Renal cortex interstitium (tissue), 15 donors: ENCODE measurements around the gene TAPBP. TPM values are rescaled to one million over a fixed set of nuclear protein-coding genes. Genes with fewer than 3 reads are reported as not detected.
"Not testable (repeated sequence)": the region's sequence is repeated elsewhere in the genome, so short reads cannot be mapped to it uniquely, and the experiment has no call there.

ENCODE experiments used
- DNase-seq, 11 donors: peaks; one replicate each; pipeline ENCODE4 v3.0.0-alpha.2; 2013; ENCODE audit warnings: low read depth in 9 of 11, low spot score in 4 of 11; ENCODE audit errors: extremely low read depth in 1 of 11
- long read RNA-seq, 16 experiments: transcript quantifications; one replicate each; lab custom pipeline, GENCODE V29; 2026
- polyA plus RNA-seq, 3 donors: library from polyadenylated mRNA; unstranded; fragments of 120-200 nt; gene quantifications; one replicate each; pipeline ENCODE4 v1.2.1, GENCODE V29; 2013; ENCODE audit not compliant: insufficient read length in 3 of 3

TAPBP gene
- 10 to 100 TPM; 33.7 to 47.7 (median 34.5) TPM for polyA plus RNA-seq
- long read RNA-seq, donor 1, transcript TAPBP-234 (8 exons, 3,759 nt), result major isoform, 5 of 12 reads
- long read RNA-seq, donor 1, partial matches to known transcripts, result 0 of 12 reads
- long read RNA-seq, donor 1, other reads (novel, unspliced or antisense), result 0 of 12 reads
- long read RNA-seq, donor 2, partial matches to known transcripts, result 7 of 13 reads
- long read RNA-seq, donor 2, other reads (novel, unspliced or antisense), result 0 of 13 reads
- long read RNA-seq, donor 3, transcript TAPBP-235 (5 exons, 1,239 nt), result minor isoform, 7 of 29 reads
- long read RNA-seq, donor 3, transcript TAPBP-234 (8 exons, 3,759 nt), result major isoform, 8 of 29 reads
- long read RNA-seq, donor 3, partial matches to known transcripts, result 14 of 29 reads
- long read RNA-seq, donor 3, other reads (novel, unspliced or antisense), result 0 of 29 reads
- long read RNA-seq, donor 4, transcript TAPBP-234 (8 exons, 3,759 nt), result major isoform, 5 of 12 reads
- long read RNA-seq, donor 4, partial matches to known transcripts, result 5 of 12 reads
- long read RNA-seq, donor 4, other reads (novel, unspliced or antisense), result 0 of 12 reads
- long read RNA-seq, donor 5, result 0 reads
- long read RNA-seq, donor 6, transcript TAPBP-235 (5 exons, 1,239 nt), result major isoform, 8 of 29 reads
- long read RNA-seq, donor 6, transcript TAPBP-240 (4 exons, 2,202 nt), result minor isoform, 6 of 29 reads
- long read RNA-seq, donor 6, partial matches to known transcripts, result 11 of 29 reads
- long read RNA-seq, donor 6, other reads (novel, unspliced or antisense), result 0 of 29 reads
- long read RNA-seq, donor 7, partial matches to known transcripts, result 0 of 3 reads
- long read RNA-seq, donor 7, other reads (novel, unspliced or antisense), result 0 of 3 reads
- long read RNA-seq, donor 8, result 0 reads
- long read RNA-seq, donor 9, transcript TAPBP-234 (8 exons, 3,759 nt), result major isoform, 5 of 14 reads
- long read RNA-seq, donor 9, partial matches to known transcripts, result 5 of 14 reads
- long read RNA-seq, donor 9, other reads (novel, unspliced or antisense), result 0 of 14 reads
- long read RNA-seq, donor 10, partial matches to known transcripts, result 7 of 8 reads
- long read RNA-seq, donor 10, other reads (novel, unspliced or antisense), result 0 of 8 reads
- long read RNA-seq, donor 11, transcript TAPBP-234 (8 exons, 3,759 nt), result major isoform, 5 of 11 reads
- long read RNA-seq, donor 11, transcript TAPBP-235 (5 exons, 1,239 nt), result major isoform, 5 of 11 reads
- long read RNA-seq, donor 11, partial matches to known transcripts, result 0 of 11 reads
- long read RNA-seq, donor 11, other reads (novel, unspliced or antisense), result 0 of 11 reads
- long read RNA-seq, donor 12, transcript TAPBP-240 (4 exons, 2,202 nt), result major isoform, 5 of 30 reads
- long read RNA-seq, donor 12, partial matches to known transcripts, result 20 of 30 reads
- long read RNA-seq, donor 12, other reads (novel, unspliced or antisense), result 0 of 30 reads
- long read RNA-seq, donor 13, result 0 reads
- long read RNA-seq, donor 14, partial matches to known transcripts, result 0 of 5 reads
- long read RNA-seq, donor 14, other reads (novel, unspliced or antisense), result 0 of 5 reads
- long read RNA-seq, donor 15, partial matches to known transcripts, result 0 of 5 reads
- long read RNA-seq, donor 15, other reads (novel, unspliced or antisense), result 0 of 5 reads
- long read RNA-seq, donor 16, transcript TAPBP-234 (8 exons, 3,759 nt), result major isoform, 16 of 34 reads
- long read RNA-seq, donor 16, transcript TAPBP-235 (5 exons, 1,239 nt), result minor isoform, 6 of 34 reads
- long read RNA-seq, donor 16, partial matches to known transcripts, result 8 of 34 reads
- long read RNA-seq, donor 16, other reads (novel, unspliced or antisense), result 0 of 34 reads

DNA sequence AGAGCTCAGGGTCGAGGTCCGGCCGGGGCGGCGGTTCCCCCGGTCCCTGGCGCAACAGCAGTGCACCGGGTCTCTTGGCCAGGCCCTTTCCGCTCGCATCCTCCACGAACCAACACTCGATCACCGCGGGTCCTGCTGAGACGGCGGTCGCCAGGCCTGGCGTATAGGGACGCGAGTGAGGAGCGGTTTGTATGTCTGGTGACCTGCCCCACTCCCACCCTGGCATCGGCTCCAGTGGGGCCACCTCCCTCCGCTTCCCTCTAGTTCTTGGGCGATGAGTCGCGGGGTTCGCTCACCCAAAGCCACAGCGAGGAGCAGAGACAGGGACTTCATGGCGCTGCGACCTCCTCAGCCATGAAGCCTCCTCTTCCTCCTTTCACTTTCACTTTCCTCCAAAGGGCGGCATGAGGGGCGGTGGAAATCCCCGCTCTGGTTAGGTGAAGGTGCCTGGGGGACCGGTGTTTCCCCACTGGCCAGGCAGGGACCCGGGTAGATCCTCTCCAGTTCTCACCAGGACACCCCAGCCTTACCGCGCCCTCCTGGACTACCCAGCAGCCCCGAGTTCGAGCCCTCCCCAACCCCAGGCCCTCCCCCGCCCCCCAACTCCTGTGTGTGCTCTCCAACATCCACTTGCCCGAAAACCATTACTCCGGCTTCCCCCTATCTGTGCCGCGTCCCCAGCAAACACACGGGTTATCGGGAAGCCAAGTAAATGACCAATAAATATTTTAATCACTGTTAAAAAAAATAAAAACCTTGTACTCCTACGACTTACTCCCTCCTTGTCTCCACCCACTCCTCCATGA is at the start of gene TAPBP:
TAPBP (minus strand) TSS at position 370 of the 806 bp plus-strand sequence; CDS start at position 333, 37 bp downstream.
- DNase-seq, result peak in 2 of 11 donors; percentile 53 to 56

DNA sequence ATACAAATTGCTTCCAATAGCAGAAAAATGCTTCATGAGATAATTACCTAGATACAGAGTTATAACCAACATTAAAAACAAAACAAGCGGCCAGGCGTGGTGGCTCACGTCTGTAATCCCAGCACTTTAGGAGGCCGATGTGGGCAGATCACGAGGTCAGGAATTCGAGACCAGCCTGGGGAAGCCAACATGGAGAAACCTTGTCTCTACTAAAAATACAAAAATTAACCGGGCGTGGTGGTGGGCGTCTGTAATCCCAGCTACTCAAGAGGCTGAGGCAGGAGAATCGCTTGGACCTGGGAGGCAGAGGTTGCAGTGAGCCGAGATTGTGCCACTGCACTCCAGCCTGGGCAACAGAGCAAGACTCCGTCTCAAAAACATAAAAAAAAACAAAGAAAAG is 49.6 kb upstream of the TAPBP start:
- not testable (repeated sequence) for DNase-seq

DNA sequence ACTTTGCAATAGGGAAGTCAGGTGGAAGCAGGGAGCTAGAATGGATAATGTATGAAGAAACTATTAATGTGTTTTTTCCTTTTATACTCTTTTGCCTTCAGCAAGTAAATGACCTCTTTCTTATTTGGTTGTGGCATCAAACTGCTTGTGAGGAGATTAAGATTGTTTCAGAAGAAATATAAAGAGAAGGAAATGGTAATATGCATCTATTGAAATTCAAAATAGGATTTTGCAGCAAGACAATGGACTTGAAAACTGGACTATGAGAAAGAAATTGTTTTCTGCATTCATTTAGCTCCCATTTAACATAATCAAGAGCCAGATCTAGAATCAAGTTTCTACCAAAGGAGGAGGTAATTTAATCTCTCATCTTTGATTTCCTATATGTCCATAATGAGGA is 45.5 kb upstream of the TAPBP start:
- no peak for DNase-seq

DNA sequence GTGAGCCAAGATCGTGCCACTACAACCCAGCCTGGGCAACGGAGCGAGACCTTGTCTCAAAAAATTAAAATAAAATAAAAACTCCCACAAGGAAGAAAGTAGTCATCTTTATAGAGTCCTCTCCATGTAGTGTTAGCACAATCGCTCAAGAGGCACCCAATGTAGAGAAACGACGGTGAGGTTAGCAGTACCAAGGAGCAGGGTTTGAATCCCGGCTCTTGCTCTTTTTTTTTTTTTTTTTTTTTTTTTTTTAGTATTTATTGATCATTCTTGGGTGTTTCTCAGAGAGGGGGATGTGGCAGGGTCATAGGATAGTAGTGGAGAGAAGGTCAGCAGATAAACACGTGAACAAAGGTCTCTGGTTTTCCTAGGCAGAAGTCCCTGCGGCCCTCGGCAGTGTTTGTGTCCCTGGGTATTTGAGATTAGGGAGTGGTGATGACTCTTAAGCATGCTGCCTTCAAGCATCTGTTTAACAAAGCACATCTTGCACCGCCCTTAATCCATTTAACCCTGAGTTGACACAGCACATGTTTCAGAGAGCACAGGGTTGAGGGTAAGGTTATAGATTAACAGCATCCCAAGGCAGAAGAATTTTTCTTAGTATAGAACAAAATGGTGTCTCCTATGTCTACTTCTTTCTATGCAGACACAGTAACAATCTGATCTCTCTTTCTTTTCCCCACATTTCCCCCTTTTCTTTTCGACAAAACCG is 43.4 kb upstream of the TAPBP start:
- DNase-seq, result not testable (repeated sequence)

DNA sequence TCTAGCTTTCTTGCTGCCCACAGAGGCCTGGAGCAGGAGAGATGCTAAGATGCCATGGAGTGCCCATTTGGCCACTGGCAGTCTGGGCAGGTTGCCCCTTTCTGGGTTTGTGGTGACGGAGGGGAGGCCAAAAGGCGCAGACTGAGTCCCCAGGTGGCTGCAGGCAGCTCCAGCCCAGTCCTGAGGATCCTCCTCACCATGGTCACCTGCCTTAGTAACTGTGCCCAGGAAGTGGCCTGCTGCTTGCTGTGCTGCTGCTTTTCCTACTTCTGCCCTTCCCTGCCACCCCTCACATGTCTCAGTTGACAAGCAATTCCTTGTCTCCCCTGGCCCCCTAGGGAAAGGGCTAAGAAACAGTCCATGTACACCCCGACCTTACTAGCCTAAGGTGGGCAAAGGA is 42.4 kb upstream of the TAPBP start:
- DNase-seq, result no peak

DNA sequence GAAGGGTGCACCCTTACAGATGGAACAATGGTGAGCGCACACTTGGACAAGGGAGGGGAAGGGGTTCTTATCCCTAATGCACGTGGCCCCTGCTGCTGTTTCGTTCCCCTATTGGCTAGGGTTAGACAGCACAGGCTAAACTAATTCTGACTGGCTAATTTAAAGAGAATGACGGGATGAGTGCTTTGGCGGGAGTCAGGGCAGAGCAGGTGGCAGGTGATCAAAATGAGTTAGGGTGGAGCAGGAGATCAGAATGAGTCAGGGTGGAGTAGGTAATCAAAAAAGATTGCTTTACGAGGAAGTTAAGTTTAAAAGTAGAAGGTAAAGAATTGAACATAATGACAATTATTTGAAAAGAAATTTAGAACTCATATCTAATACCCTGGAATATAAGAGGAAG is 42.0 kb upstream of the TAPBP start:
- DNase-seq, result not testable (repeated sequence)

DNA sequence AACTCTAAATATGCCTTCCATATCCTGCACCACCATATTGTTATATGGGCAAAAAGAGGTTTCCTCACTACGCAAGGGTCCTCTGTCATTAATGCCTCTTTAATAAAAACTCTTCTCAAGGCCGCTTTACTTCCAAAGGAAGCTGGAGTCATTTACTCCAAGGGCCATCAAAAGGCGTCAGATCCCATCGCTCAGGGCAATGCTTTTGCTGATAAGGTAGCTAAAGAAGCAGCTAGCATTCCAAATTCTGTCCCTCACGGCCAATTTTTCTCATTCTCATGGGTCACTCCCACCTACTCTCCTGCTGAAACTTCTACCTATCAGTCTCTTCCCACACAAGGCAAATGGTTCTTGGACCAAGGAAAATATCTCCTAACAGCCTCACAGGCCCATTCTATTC is 33.9 kb upstream of the TAPBP start:
- DNase-seq, result no peak

GRCh38 chr6:33346972-33347371 is 33.1 kb upstream of the TAPBP start:
- DNase-seq, result not testable (repeated sequence)

GRCh38 chr6:33344701-33345697 is 31.1 kb upstream of the TAPBP start:
- DNase-seq, result peak in 9 of 11 donors; percentile 23 to 74 (median 54)

- no peak for DNase-seq
Observed at GRCh38 chr6:33343953-33344611, 30.2 kb upstream of the TAPBP start.

DNA sequence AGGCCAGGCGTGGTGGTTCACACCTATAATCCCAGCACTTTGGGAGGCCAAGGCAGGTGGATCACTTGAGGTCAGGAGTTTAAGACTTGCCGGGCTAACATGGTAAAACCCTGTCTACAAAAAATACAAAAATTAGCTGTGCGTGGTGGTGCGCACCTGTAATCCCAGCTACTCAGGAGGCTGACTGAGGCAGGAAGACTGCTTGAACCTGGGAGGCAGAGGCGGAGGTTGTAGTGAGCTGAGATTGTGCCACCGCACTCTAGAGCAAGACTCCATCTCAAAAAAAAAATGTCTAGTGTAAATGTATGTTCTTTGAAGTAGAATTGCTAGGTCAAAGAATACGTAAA is 29.7 kb upstream of the TAPBP start:
- not testable (repeated sequence) for DNase-seq

GRCh38 chr6:33339193-33339592 is 25.3 kb upstream of the TAPBP start:
- DNase-seq, result no peak

DNA sequence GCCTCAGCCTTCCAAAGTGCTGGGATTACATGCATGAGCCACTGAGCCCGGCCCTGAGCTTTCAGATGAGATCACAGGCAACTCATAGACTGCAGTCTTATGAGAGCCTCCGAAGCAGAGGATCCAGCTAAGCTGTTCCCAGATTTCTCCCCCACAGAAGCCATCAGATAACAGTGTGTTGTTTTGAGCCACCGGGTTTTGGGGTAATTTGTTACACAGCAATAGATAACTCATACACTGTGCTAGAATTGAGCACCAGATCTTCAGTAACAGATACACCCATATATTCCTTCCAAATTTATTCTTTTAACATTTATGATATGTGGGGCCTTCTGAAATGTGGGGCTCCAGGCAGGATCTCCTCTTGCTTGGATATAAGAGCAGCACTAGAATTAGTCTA is 22.6 kb upstream of the TAPBP start:
- DNase-seq, result no peak

- no peak for DNase-seq
Observed at GRCh38 chr6:33335916-33336315, 22.0 kb upstream of the TAPBP start.

DNA sequence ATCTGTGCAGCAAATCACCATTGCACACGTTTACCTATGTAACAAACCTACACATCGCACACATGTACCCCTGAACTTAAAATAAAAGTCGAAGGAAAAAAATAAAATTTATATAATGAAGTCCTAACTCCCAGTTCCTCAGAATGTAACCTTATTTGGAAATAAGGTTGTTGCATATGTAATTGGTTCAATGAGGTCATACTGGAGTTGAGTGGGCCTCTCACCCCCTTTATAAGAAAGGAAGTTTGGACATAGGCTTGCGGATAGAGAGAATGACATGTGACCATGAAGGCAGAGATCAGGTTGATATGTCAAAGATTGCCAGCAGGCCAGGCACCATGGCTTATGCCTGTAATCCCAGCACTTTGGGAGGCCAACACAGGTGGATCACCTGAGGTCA is 19.8 kb upstream of the TAPBP start:
- no peak for DNase-seq
